ENCODE measurements around the gene HAVCR2. TPM values are rescaled to one million over a fixed set of nuclear protein-coding genes. Genes with fewer than 3 reads are reported as not detected.
A peak's percentile ranks its signal among the peaks of the same experiment; 100 is the strongest.

Gene HAVCR2
- total and polyA plus RNA-seq, 2 of the 13 experiments (the other 11 are each of a cell fraction or from before 2014, with no cell fraction given), result 0.07 to 0.16 TPM

DNA sequence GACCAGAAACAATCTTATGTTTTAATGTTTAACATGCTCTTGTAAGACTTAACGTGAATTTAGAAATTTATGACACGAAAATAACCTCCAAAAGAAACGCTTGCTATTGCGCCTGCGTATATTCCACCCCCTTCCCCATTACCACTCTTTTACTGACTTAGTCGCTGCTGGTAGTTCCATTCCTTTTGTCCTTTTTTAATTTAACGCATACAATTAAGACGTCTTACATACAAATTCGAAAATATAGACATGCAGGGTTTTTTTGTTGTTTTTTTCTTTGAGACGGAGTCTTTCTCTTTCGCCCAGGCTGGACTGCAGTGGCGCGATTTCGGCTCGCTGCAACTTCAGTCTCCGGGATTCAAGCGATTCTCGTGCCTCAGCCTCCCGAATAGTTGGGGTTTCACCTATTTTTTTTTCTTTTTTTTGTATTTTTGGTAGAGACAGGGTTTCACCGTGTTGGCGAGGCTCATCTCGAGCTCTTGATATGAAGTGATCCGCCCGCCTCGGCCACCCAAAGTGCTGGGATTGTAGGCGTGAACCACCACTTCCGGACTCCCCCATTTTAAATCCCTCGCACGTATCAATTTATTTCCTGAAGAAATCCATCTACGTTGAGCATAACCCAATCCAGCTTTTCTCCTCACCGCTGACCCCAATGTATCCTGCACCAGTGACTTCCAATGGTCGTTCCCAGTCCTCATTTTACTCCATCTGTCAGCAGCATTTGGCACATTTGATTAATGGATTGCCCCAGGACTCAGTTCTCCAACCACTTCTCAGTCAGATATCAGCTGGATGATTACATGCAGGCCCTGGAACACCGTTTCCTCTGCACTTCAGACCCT lies 34.5 kb upstream of the HAVCR2 start:
- Histone ChIP-seq H3K4me1 (ENCODE audit: insufficient read depth, low read length) (peaks cover 10% of the 10 kb centered on the region), H3K9me3 (ENCODE audit: low read length) (no peaks in the 10 kb centered on the region), H3K36me3 (replicated peaks in 1 of 2; ENCODE audit: control insufficient read depth in 1 of 2, insufficient read depth in 2 of 2, low read length in 2 of 2) (peaks cover 0 to 14% of the 10 kb centered on the region in 2 experiments; a peak in 2 of 5 replicates), H3K4me3 (replicated peaks in 1 of 3; ENCODE audit: insufficient read depth in 1 of 3, low read depth in 2 of 3, low read length in 3 of 3) (peak overlapping the region; percentile 48 to 99 (median 99)), H3K9ac (ENCODE audit: insufficient read depth, low read depth, low read length) (peak overlapping the region; percentile 97), H3K27ac (ENCODE audit: extremely low read length, insufficient read depth, low read length) (peak overlapping the region; percentile 93), H3K79me2 (ENCODE audit: insufficient read depth, low read length) (peaks cover 13% of the 10 kb centered on the region), H3K27me3 (ENCODE audit: control insufficient read depth in 1 of 2, insufficient read depth in 2 of 2, low read length in 2 of 2) (no peaks in the 10 kb centered on the region), H4K20me1 (ENCODE audit: insufficient read depth, low read length) (no peaks in the 10 kb centered on the region), H3K4me2 (ENCODE audit: low read depth, low read length) (peak overlapping the region; percentile 65), H2AFZ (ENCODE audit: low read length) (peak overlapping the region; percentile 87)
- FAIRE-seq (no peak), DNase-seq (ENCODE audit: low spot score) (no peak), ATAC-seq (peak; percentile 39)
- in situ Hi-C loops (cut with HindIII; ENCODE audit: extremely low pct_ligation_motif_present, low pct_unique_long_range_greater_than_20kb) (loop anchor here (10.0 to 25.0 kb wide), 4 partner anchors 171 to 1206 kb away; no protein-coding TSS in a partner anchor), intact Hi-C loops (cut with micrococcal nuclease; ENCODE audit: unreplicated experiment) (loop anchor here (5.0 kb wide), 1 partner anchor 86 kb away; the partner anchor contains the start of gene HAVCR1)
- ChIA-PET POLR2A (interaction anchor here (0.6 to 2.3 kb wide), 11 partner anchors 10 to 450 kb away, joined by 3 to 14 read pairs (median 4); partner anchors contain the start of gene HAVCR1), CTCF (ENCODE audit: low intra/inter-chr PET ratio, low total read pairs) (no interaction called here)
- BruUV-seq (replicated peaks), result TSS peak; percentile 94
- WGBS (ENCODE audit: low lambda C conversion rate), result 49% methylated on average over 33 of the region's 33 CpGs
- no peak for TF ChIP-seq ZNF317 (CRISPR knock-in tag; IDR thresholded peaks at IDR 0.05)
- TF ChIP-seq ZFAT (CRISPR knock-in tag; conservative IDR thresholded peaks at IDR 0.05), result 0 out of 2 replicates have a peak, but pooled peaks have one; percentile 53
- no peak for TF ChIP-seq KLF16 (CRISPR knock-in tag; IDR thresholded peaks at IDR 0.05)
- TF ChIP-seq ZFP82 (CRISPR knock-in tag; IDR thresholded peaks at IDR 0.05; ENCODE audit: borderline replicate concordance), result 0 out of 2 replicates have a peak, but pooled peaks have one; percentile 39
- TF ChIP-seq, protein P1, sequence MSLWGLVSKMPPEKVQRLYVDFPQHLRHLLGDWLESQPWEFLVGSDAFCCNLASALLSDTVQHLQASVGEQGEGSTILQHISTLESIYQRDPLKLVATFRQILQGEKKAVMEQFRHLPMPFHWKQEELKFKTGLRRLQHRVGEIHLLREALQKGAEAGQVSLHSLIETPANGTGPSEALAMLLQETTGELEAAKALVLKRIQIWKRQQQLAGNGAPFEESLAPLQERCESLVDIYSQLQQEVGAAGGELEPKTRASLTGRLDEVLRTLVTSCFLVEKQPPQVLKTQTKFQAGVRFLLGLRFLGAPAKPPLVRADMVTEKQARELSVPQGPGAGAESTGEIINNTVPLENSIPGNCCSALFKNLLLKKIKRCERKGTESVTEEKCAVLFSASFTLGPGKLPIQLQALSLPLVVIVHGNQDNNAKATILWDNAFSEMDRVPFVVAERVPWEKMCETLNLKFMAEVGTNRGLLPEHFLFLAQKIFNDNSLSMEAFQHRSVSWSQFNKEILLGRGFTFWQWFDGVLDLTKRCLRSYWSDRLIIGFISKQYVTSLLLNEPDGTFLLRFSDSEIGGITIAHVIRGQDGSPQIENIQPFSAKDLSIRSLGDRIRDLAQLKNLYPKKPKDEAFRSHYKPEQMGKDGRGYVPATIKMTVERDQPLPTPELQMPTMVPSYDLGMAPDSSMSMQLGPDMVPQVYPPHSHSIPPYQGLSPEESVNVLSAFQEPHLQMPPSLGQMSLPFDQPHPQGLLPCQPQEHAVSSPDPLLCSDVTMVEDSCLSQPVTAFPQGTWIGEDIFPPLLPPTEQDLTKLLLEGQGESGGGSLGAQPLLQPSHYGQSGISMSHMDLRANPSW (CRISPR knock-in tag; IDR thresholded peaks at IDR 0.05; ENCODE audit: borderline replicate concordance), result 0 out of 2 replicates have a peak, but pooled peaks have one; percentile 24
- TF ChIP-seq, protein P2, sequence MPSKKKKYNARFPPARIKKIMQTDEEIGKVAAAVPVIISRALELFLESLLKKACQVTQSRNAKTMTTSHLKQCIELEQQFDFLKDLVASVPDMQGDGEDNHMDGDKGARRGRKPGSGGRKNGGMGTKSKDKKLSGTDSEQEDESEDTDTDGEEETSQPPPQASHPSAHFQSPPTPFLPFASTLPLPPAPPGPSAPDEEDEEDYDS (CRISPR knock-in tag; IDR thresholded peaks at IDR 0.05), result 0 out of 2 replicates have a peak, but pooled peaks have one; percentile 3
- TF ChIP-seq, protein P3, sequence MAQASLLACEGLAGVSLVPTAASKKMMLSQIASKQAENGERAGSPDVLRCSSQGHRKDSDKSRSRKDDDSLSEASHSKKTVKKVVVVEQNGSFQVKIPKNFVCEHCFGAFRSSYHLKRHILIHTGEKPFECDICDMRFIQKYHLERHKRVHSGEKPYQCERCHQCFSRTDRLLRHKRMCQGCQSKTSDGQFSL (CRISPR knock-in tag; IDR thresholded peaks at IDR 0.05), result no peak
- TF ChIP-seq, protein P4, sequence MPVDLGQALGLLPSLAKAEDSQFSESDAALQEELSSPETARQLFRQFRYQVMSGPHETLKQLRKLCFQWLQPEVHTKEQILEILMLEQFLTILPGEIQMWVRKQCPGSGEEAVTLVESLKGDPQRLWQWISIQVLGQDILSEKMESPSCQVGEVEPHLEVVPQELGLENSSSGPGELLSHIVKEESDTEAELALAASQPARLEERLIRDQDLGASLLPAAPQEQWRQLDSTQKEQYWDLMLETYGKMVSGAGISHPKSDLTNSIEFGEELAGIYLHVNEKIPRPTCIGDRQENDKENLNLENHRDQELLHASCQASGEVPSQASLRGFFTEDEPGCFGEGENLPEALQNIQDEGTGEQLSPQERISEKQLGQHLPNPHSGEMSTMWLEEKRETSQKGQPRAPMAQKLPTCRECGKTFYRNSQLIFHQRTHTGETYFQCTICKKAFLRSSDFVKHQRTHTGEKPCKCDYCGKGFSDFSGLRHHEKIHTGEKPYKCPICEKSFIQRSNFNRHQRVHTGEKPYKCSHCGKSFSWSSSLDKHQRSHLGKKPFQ (CRISPR knock-in tag; IDR thresholded peaks at IDR 0.05; ENCODE audit: insufficient replicate concordance), result peak; percentile 47
- TF ChIP-seq, protein P5, sequence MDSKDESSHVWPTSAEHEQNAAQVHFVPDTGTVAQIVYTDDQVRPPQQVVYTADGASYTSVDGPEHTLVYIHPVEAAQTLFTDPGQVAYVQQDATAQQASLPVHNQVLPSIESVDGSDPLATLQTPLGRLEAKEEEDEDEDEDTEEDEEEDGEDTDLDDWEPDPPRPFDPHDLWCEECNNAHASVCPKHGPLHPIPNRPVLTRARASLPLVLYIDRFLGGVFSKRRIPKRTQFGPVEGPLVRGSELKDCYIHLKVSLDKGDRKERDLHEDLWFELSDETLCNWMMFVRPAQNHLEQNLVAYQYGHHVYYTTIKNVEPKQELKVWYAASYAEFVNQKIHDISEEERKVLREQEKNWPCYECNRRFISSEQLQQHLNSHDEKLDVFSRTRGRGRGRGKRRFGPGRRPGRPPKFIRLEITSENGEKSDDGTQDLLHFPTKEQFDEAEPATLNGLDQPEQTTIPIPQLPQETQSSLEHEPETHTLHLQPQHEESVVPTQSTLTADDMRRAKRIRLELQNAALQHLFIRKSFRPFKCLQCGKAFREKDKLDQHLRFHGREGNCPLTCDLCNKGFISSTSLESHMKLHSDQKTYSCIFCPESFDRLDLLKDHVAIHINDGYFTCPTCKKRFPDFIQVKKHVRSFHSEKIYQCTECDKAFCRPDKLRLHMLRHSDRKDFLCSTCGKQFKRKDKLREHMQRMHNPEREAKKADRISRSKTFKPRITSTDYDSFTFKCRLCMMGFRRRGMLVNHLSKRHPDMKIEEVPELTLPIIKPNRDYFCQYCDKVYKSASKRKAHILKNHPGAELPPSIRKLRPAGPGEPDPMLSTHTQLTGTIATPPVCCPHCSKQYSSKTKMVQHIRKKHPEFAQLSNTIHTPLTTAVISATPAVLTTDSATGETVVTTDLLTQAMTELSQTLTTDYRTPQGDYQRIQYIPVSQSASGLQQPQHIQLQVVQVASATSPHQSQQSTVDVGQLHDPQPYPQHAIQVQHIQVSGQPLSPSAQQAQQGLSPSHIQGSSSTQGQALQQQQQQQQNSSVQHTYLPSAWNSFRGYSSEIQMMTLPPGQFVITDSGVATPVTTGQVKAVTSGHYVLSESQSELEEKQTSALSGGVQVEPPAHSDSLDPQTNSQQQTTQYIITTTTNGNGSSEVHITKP (CRISPR knock-in tag; IDR thresholded peaks at IDR 0.05; ENCODE audit: low read depth), result 0 out of 2 replicates have a peak, but pooled peaks have one; percentile 20
- TF ChIP-seq BRCA1 (CRISPR knock-in tag; IDR thresholded peaks at IDR 0.05), result 0 out of 2 replicates have a peak, but pooled peaks have one; percentile 3

Measured in HepG2 (cell line).